GM23338 (cell line): ENCODE measurements around the gene CAMKV.

Experiments used
- CREB1 ChIP-seq: fragments of 250-450 bp; sonication (Bioruptor Pico); IDR thresholded peaks from 2 replicates; pipeline ENCODE4 v1.5.0; 2020; ENCODE audit warnings: low read depth, mild to moderate bottlenecking, moderate library complexity
- CTCF ChIP-seq, 2 experiments: fragments of 200-600 bp in 1 of 2; sonication (generic) in 1 of 2; conservative IDR thresholded peaks; 2 replicates each; pipeline versions ENCODE4 v1.5.1 to v1.6.1; 2016 to 2017; ENCODE audit warnings: antibody characterized with exemption in 2 of 2, low read depth in 2 of 2, mild to moderate bottlenecking in 2 of 2, moderate library complexity in 1 of 2
- EZH2 ChIP-seq: fragments of 200-600 bp; sonication (generic); IDR thresholded peaks from one replicate; pipeline ENCODE4 v1.8.0; 2017; ENCODE audit warnings: antibody characterized with exemption, mild to moderate bottlenecking, low read depth; ENCODE audit not compliant: unreplicated experiment
- EZH2phosphoT487 ChIP-seq: fragments of 200-600 bp; sonication (generic); IDR thresholded peaks from one replicate; pipeline ENCODE4 v1.8.1; 2018; ENCODE audit warnings: antibody characterized with exemption; ENCODE audit not compliant: unreplicated experiment
- POLR2AphosphoS5 ChIP-seq: IDR thresholded peaks from 2 replicates; pipeline ENCODE4 v1.6.1; 2016; ENCODE audit warnings: antibody characterized with exemption, low read depth
- REST ChIP-seq: IDR thresholded peaks from one replicate; pipeline ENCODE4 v1.6.1; 2018; ENCODE audit warnings: antibody characterized with exemption; ENCODE audit not compliant: unreplicated experiment

- TF ChIP-seq CTCF (conservative IDR thresholded peaks at IDR 0.05; ENCODE audit: low read depth in 2 of 2) (no peak), EZH2phosphoT487 (no peak), POLR2AphosphoS5 (no peak), EZH2 (no peak), CREB1 (no peak), REST (no peak)
Observed at GRCh38 chr3:49911124-49911420, 41.4 kb upstream of the CAMKV start.
